Prostate gland (tissue), 2 donors: ENCODE measurements around the gene TRIP11.
"Not testable (repeated sequence)": the region's sequence is repeated elsewhere in the genome, so short reads cannot be mapped to it uniquely, and the experiment has no call there.

Experiments
- CTCF ChIP-seq, 4 experiments: fragments of 200-600 bp in 2 of 4; fragments of 450-650 bp in 2 of 4; sonication (generic) in 2 of 4; IDR thresholded peaks; 1 replicate in 3 of 4; 2 replicates in 1 of 4; pipeline ENCODE4 v1.5.1; 2016 to 2019; ENCODE audit warnings: antibody characterized with exemption in 4 of 4, mild to moderate bottlenecking in 2 of 4, moderate library complexity in 2 of 4
- POLR2AphosphoS5 ChIP-seq: sonication (generic); formaldehyde crosslinking; IDR thresholded peaks from one replicate; pipeline ENCODE4 v1.6.1; 2017; ENCODE audit warnings: antibody characterized with exemption

- TF ChIP-seq CTCF (IDR thresholded peaks at IDR 0.05); POLR2AphosphoS5: not testable (repeated sequence)
Measured at GRCh38 chr14:92045904-92046303, 6.0 kb upstream of the TRIP11 start.
